Measurements from ENCODE around the gene PFKL. TPM values are rescaled to one million over a fixed set of nuclear protein-coding genes. Genes with fewer than 3 reads are reported as not detected.

The PFKL gene
- total and polyA plus RNA-seq, 8 donors: 80.3 to 116 (median 93.5) TPM

GRCh38 chr21:44364151-44365053, 64.5 kb downstream of the PFKL start:
- no peaks in the 10 kb centered on the region for H3K9me3 ChIP-seq
- no peak for DNase-seq
- peaks cover 0 to 19% of the 10 kb centered on the region in 2 donors for H3K4me1 ChIP-seq
- H3K27me3 ChIP-seq: peaks cover 0 to 12% of the 10 kb centered on the region in 2 donors
- H3K27ac ChIP-seq: no peak overlapping the region
- no peak for TF ChIP-seq CTCF (IDR thresholded peaks at IDR 0.05)
- H3K4me3 ChIP-seq: no peak overlapping the region
- intact Hi-C loops (cut with DNase I): no loop called here
- peaks cover 0 to 24% of the 10 kb centered on the region in 2 donors for H3K36me3 ChIP-seq
- ATAC-seq: no peak

GRCh38 chr21:44365251-44365966, 65.6 kb downstream of the PFKL start:
- intact Hi-C loops (cut with DNase I): no loop called here
- peaks cover 0 to 20% of the 10 kb centered on the region in 2 donors for H3K4me1 ChIP-seq
- H3K27ac ChIP-seq: no peak overlapping the region
- peaks cover 0 to 28% of the 10 kb centered on the region in 2 donors for H3K36me3 ChIP-seq
- ATAC-seq (no peak), DNase-seq (peak in 1 of 4 donors; percentile 65)
- peaks cover 0 to 18% of the 10 kb centered on the region in 2 donors for H3K27me3 ChIP-seq
- H3K9me3 ChIP-seq: no peaks in the 10 kb centered on the region
- no peak for TF ChIP-seq CTCF (IDR thresholded peaks at IDR 0.05)
- H3K4me3 ChIP-seq: no peak overlapping the region

- H3K9me3 ChIP-seq: no peaks in the 10 kb centered on the region
- intact Hi-C loops (cut with DNase I): no loop called here
- no peak for ATAC-seq
Observed at GRCh38 chr21:44365967-44366585, 66.2 kb downstream of the PFKL start.

GRCh38 chr21:44366586-44367211, 66.8 kb downstream of the PFKL start:
- H3K4me1 ChIP-seq: peaks cover 0 to 9% of the 10 kb centered on the region in 2 donors
- ATAC-seq (no peak), DNase-seq (peak in 1 of 4 donors; percentile 71)
- intact Hi-C loops (cut with DNase I): no loop called here
- no peak overlapping the region for H3K27ac ChIP-seq
- H3K36me3 ChIP-seq: peaks cover 0 to 34% of the 10 kb centered on the region in 2 donors
- TF ChIP-seq CTCF (IDR thresholded peaks at IDR 0.05): no peak
- peaks cover 0 to 24% of the 10 kb centered on the region in 2 donors for H3K27me3 ChIP-seq
- H3K4me3 ChIP-seq: no peak overlapping the region
- no peaks in the 10 kb centered on the region for H3K9me3 ChIP-seq

More at GRCh38 chr21:44365967-44366585, 66.2 kb downstream of the PFKL start:
- DNase-seq: no peak
- Histone ChIP-seq H3K4me3 (no peak overlapping the region), H3K4me1 (peaks cover 0 to 15% of the 10 kb centered on the region in 2 donors), H3K27me3 (peaks cover 0 to 24% of the 10 kb centered on the region in 2 donors), H3K36me3 (peaks cover 0 to 34% of the 10 kb centered on the region in 2 donors), H3K27ac (no peak overlapping the region)
- no peak for TF ChIP-seq CTCF (IDR thresholded peaks at IDR 0.05)

All from left lung (tissue), 10 donors.